OCI-LY7 (cell line): ENCODE measurements around the gene ZNF143.

Experiments used
- CTCF ChIP-seq: fragments of 200-600 bp; sonication (generic); conservative IDR thresholded peaks from 2 replicates; pipeline ENCODE4 v1.5.1; 2014; ENCODE audit warnings: mild to moderate bottlenecking, antibody characterized with exemption, low read length, moderate library complexity, mixed read lengths
- EZH2phosphoT487 ChIP-seq: fragments of 200-600 bp; sonication (generic); IDR thresholded peaks from 2 replicates; pipeline ENCODE4 v1.6.1; 2018; ENCODE audit warnings: low read depth, borderline replicate concordance, mild to moderate bottlenecking, mixed run types, antibody characterized with exemption, low read length, moderate library complexity, mixed read lengths

DNA sequence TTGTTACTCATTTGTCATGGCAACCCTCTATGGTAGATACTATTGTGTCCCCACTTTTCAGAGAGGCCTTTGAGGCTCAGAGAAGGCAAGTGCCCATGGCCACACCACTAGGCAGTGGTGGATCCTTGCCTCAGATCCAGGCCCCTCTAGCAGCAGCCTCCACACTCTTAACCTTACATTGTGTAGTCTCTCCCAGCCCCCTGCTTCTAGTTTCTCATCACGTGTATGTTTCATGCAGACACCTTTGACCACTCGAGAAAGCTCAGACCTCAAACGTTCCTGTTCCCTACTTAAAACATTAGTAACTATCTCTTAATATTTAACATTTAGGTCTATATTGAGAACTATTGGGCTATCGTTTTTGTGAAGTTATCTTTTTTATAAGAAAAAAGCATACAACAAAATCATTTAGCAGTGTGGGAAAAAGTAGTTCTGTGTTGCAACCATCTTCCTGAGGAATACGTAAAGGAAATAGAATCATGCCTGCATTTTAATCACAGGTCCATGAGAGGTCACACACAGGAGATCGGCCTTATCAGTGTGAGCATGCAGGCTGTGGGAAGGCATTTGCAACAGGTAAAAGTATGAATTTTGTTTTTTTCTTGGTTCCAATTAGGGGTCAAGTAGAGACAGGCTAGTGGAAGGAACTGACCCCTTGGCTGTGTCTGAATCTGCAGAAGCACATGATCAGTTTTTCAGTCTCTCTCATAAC lies 35.1 kb downstream of the ZNF143 start:
- no peak for TF ChIP-seq CTCF
- no peak for TF ChIP-seq EZH2phosphoT487
